Airway epithelial cell (primary cell): Measurements from ENCODE around the gene ATXN10. TPM values are rescaled to one million over a fixed set of nuclear protein-coding genes. Genes with fewer than 3 reads are reported as not detected.

Source experiments
- total RNA-seq: library from RNA; depleted of rRNA; stranded (reverse); fragments of >200 nt; gene quantifications from 2 replicates; pipeline ENCODE4 v1.2.3, GENCODE V29; 2015

The ATXN10 gene, protein sequence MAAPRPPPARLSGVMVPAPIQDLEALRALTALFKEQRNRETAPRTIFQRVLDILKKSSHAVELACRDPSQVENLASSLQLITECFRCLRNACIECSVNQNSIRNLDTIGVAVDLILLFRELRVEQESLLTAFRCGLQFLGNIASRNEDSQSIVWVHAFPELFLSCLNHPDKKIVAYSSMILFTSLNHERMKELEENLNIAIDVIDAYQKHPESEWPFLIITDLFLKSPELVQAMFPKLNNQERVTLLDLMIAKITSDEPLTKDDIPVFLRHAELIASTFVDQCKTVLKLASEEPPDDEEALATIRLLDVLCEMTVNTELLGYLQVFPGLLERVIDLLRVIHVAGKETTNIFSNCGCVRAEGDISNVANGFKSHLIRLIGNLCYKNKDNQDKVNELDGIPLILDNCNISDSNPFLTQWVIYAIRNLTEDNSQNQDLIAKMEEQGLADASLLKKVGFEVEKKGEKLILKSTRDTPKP
- 81.1 and 102 TPM in 2 replicates for total RNA-seq

DNA sequence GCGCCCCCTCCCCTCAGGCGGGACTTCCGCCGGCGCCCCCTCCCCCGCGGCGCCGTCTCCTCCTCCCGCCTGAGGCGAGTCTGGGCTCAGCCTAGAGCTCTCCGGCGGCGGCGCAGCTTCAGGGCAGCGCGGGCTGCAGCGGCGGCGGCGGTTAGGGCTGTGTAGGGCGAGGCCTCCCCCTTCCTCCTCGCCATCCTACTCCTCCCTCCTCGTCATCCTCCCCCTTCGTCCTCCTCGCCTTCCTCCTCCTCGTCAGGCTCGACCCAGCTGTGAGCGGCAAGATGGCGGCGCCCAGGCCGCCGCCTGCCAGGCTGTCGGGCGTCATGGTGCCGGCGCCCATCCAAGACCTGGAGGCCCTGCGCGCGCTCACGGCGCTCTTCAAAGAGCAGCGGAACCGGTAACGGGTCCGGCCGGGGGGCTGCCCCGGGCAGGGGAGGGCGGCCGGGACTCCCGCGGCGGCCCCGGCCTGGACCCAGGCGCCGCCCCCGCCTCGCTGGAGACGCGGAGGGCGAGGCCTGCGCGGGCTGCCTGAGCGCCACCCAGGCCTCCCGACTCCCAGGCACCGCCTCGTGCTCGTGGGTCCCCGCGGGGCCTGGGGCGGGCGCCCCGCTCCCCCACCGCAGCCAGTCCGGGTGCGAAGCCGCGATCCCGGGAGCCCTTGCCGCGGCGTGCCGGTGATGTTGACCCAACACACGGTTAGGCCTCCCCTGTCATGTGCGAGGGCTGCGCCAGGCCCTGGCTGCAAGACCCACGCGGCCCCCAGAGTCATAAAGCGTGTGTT lies at the start of gene ATXN10:
Gene ATXN10 (plus strand): TSS at position 52 of the 781 bp plus-strand sequence. CDS start 230 bp downstream, at position 282.

Other genes starting within 250 kb of the ATXN10 start
- gene FBLN1, start 169.0 kb upstream of the ATXN10 start, total RNA-seq = 46.7 and 49.7 TPM in 2 replicates